Measurements from ENCODE around the gene KRT39.

DNA sequence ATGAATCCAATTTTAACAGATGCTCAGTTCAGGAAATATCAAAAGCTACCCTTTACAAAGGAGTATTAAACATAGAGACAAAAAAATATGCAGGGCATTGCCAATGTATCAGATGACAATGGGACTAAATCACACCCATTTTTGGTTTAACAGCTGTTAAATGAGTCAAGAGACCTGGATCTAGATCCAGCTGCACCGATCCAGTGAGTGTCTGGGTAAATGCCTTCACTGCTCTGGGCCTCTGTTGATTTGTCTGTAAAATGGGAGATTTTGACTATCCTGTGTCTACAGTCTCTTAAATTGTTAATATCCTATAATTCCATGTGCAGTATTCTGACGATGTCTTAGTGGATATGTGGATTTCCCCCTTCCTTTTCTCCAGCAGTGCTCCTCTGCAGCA, 45.7 kb downstream of the KRT39 start:
- TF ChIP-seq, protein P1, sequence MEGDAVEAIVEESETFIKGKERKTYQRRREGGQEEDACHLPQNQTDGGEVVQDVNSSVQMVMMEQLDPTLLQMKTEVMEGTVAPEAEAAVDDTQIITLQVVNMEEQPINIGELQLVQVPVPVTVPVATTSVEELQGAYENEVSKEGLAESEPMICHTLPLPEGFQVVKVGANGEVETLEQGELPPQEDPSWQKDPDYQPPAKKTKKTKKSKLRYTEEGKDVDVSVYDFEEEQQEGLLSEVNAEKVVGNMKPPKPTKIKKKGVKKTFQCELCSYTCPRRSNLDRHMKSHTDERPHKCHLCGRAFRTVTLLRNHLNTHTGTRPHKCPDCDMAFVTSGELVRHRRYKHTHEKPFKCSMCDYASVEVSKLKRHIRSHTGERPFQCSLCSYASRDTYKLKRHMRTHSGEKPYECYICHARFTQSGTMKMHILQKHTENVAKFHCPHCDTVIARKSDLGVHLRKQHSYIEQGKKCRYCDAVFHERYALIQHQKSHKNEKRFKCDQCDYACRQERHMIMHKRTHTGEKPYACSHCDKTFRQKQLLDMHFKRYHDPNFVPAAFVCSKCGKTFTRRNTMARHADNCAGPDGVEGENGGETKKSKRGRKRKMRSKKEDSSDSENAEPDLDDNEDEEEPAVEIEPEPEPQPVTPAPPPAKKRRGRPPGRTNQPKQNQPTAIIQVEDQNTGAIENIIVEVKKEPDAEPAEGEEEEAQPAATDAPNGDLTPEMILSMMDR (IDR thresholded peaks at IDR 0.05; ENCODE audit: extremely low read depth in 1 of 2, insufficient read depth in 1 of 2, low read depth in 1 of 2, low read length in 2 of 2), result no peak
- TF ChIP-seq POLR2AphosphoS5 (IDR thresholded peaks at IDR 0.05; ENCODE audit: insufficient read depth, low read depth, low read length), result no peak
- no peak for TF ChIP-seq POLR2A (IDR thresholded peaks at IDR 0.05; ENCODE audit: low read depth, low read length)
- TF ChIP-seq JUN (IDR thresholded peaks at IDR 0.05; ENCODE audit: borderline replicate concordance, insufficient read depth, insufficient read length, low read depth), result no peak
- TF ChIP-seq, protein P2, sequence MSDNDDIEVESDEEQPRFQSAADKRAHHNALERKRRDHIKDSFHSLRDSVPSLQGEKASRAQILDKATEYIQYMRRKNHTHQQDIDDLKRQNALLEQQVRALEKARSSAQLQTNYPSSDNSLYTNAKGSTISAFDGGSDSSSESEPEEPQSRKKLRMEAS (IDR thresholded peaks at IDR 0.05; ENCODE audit: insufficient read depth, insufficient read length), result no peak
- no peak for TF ChIP-seq EZH2 (IDR thresholded peaks at IDR 0.05; ENCODE audit: borderline replicate concordance, low read depth, low read length, severe bottlenecking)
- no peak for TF ChIP-seq MYC (IDR thresholded peaks at IDR 0.05; ENCODE audit: low read depth, low read length)
- no peak for TF ChIP-seq FOS (IDR thresholded peaks at IDR 0.05; ENCODE audit: borderline replicate concordance, insufficient read depth, low read length)

All from endothelial cell of umbilical vein (primary cell).